Measurements from ENCODE around the gene ATL1.

The ATL1 gene
- total RNA-seq = 0.97 to 1.6 reads per million in 2 donors

DNA sequence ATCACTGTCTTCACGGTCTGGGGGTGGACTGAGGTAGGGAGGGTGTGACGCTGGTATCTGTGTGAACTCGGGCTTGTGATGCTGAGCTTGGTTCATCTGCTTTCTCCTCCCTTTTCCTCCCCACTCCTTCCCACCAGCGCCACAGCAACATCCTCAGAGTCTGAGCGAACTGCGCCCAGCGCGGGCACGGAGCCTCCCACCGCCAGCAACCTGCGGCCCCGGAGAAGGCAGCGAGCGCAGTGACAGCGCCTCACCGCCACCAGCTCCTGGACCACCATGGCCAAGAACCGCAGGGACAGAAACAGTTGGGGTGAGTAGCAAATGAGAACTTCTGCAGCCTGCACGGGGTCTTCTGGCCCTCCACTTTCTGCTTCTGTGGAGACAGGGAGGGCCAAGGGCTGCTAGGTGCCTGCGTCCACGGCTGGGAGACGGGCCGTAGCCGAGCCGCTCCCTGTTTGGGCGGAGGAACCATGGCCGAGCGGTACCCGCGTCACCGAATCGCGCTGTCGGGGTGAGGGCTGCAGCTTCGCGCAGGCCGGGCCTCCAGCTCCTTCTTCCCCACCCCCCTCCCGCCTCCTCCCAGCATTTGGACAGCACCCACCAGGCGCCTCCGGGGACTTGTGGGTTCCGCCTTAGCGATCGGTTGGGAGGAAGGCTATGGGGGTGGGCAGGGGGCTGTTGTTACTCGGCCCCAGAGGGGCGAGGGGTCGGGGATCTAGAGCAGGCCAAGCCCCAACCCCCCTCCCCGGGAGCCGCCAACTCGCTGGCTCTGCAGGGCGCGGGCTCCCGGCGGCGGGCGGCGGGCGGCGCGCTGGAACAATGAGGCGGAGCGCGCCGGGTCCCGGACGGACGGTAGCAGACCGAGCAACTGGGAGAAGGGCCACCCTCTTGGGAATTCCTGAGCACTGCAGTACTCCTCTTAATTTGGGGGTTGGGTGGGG is at the start of gene ATL1:
Gene ATL1, plus strand, starts transcription at position 156 of the 941 bp plus-strand sequence. Its CDS starts 121 bp downstream, at position 277.
- DNase-seq = peak; percentile 17

DNA sequence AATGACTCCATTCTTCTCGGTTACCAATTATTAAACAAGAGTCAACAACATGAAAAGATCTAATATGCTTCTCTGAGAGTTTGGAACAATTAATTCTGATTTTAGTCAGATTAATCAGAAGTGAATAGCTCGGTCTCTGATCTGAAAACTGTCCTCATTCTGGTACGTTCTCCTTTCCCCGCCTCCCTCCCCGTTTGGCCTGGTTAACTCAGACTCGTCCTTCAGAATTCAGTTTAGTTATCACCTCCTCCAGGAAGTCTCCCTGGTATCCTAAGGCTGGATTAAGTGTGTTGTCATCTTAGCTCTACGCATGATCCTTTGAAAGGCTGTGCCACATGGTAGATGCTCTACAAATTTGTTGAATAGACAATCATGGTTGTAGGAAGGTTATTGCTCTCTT is 49.8 kb upstream of the ATL1 start:
- no peak for DNase-seq

DNA sequence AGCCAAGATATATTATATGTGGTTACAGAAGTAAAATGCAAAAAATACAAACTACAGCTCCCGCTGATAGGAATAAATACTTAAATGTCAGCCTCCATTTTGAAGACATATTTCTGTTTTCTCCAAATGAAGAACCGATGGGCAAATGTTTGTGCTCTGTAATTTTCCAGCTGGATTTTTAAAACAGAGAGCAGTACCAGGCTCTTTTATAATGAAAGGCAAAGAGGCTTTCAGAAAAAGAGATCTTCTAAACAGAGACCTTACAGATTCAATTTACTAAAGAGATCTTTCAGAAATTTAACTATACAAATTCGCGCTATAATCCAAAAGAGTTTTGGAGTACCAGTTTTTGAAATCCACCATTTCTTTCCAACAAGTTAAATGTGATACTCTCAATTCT is 47.5 kb upstream of the ATL1 start:
- no peak for DNase-seq

DNA sequence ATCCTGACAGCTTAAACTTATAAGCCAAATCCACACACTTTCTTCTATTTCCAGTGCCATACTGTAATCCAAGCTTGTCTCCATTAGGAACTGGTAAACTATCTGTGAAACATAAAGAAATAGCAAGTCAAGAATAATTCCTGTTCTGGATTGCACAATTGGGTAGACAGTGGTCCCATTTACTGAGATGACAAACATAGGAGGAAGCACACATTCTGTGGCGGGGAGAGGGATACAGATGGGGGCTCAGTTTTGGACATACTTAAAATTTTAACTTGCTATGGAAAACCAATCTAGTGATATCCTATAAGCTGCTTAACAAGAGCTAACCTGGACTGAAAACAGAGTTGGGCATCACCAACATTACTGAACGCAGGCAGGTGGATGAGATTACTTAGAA is 43.9 kb upstream of the ATL1 start:
- DNase-seq = no peak

DNA sequence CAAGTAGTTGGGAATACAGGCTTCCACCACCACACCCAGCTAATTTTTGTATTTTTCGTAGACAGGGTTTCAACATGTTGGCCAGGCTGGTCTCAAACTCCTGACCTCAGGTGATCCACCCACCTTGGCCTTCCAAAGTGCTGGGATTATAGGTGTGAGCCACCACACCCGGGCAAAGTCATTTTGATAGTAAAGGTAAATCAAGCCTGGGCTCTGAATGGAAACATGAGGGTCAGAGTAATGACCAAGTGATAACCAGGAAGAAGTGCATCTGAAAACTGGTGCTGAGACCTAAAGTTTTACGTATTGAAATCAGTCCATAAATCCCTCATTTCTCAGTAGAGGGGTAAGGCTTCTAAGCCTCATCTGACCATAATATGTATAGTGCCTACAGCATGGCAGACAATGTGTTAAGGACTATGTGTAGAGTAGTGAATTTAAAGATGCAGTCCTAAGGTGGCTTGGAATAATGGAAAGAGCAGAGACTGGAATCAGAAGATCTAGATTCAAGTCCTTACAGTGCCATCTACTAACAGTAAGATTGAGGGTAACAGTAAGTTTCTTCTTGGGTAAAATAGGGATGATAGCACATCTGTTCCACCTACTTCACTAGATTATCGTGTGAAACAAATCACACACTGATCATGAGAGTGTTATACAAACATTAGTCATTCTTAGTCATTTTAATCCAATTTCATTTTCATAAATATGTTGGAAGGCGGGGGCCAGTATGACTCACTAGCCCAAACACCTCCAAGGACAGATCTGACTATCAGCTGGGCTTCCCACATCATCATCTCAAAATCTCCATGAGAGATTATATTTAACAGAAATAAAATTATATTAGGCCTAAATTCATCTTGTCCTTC is 38.8 kb upstream of the ATL1 start:
- DNase-seq = no peak

DNA sequence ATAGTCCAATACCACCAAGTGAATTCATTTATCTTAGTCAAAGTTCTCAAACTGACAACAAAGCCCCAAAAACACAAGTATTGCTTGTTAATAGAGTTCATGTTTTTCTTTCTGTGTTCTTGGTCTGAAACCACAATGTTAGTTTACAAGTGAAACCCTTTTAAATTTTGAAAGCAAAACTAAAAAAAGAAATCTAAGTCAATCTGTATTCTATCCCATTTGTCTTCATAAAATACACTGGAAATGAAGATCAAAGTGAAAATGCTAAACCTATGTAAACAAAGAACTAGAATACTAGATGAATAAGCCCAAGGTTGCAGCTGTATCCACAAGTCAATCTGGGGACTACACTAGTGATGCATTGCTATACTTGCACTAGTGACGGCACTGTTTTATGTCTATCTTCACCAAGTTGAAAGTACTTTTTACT is 38.0 kb upstream of the ATL1 start:
- DNase-seq = no peak

DNA sequence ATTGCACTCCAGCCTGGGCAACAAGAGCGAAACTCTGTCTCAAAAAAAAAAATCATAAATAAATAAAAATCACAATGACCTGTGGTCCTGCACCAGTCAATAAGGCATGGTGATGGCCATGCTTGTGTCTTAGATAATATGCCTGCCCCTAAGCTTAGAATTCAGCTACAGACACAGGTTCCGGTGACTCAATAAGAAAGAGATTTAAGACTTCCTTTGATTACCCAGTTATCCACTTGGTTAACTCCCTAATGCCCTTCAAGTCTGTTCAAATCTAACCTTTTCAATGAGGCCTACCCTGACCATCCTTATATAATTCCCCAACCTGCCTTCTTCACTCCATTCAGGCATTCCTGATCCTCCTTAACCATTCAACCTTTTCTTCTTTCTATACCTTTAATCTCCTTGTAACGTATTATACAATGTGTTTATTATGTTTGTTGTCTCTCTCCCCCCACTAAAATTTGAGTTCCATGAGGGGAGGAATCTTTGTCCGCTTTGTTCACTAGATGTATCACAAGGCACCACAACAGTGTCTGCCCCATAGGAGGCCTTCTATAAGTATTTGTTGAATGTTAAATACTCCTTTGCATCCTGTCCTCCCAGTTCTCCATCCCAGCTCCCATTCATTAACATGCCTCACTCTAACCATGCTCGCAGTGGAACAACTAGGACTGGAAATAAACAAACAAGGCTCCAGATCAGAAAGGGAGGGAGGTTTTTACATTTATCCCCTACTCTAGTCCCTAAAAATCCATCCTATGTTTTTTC is 36.5 kb upstream of the ATL1 start:
- DNase-seq = no peak

DNA sequence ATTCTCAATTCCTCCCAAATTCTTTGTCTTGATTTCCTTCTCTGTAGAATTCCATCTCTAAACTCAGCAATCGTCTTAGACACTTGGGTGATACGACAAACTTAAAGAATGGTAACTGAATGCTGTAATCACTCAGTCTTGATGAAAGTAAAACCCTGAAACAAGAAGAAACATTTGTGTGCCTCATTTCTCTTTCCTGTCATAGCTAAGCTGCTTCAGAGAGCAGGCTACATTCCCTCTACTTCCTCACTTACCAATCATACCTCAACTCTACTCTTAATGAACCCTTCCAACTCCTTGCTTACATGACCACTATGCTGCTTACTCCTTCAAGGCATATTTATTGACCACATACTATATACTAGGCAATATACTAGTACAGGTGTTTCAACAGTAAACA is 35.9 kb upstream of the ATL1 start:
- no peak for DNase-seq

DNA sequence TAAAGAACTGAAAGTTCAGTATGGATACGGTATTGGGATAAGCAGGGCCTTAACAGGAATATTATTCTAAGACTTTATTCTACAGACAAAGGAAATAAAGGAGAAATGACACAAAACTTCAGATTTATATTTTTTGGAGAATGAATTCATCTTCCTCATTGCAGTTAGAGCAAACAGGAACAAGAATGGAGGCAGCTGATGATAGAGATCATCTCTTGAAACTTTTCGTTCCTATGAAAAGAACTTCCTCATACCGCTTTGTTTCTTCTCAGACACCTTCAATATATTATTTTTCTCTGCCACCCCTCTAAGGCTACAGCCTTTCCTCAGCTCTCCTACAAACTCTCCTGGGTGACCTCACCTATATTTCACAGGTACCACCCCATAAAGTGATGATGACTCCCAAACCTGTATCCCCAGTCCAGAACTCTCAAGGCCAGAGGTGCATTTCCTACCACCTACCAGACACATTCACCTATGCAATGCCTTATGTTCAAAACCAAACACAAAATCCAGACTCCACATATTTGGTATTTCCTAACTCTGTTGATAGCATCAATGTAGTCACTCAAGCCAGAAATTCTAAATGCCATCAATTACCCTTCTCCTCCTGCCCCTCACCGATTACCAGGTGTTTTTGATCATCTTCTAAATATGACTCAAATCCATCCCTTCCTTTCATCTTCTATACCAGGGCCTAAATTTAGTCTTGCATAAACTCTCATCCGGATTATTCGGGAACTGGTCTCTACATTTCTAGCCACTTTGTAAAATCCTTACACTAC is 35.0 kb upstream of the ATL1 start:
- no peak for DNase-seq

DNA sequence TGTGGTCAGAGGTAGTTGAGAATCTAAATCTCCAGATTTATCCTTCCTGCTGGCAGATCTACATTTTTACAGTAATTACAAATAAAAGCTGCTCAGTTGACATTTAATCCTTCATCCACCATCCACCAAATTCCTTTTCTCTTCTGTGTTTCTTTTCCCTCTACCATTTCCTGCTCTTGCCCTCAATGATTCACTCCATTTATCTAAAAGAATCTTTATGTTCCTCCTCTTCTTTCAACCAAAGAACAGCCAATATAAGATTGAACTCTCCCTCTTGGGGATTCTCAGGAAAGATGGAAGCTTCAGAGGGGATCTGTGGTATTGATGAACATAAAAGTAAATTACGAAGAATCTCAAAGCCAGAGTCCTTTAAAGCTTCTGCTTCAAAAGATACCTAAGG is 31.9 kb upstream of the ATL1 start:
- no peak for DNase-seq

DNA sequence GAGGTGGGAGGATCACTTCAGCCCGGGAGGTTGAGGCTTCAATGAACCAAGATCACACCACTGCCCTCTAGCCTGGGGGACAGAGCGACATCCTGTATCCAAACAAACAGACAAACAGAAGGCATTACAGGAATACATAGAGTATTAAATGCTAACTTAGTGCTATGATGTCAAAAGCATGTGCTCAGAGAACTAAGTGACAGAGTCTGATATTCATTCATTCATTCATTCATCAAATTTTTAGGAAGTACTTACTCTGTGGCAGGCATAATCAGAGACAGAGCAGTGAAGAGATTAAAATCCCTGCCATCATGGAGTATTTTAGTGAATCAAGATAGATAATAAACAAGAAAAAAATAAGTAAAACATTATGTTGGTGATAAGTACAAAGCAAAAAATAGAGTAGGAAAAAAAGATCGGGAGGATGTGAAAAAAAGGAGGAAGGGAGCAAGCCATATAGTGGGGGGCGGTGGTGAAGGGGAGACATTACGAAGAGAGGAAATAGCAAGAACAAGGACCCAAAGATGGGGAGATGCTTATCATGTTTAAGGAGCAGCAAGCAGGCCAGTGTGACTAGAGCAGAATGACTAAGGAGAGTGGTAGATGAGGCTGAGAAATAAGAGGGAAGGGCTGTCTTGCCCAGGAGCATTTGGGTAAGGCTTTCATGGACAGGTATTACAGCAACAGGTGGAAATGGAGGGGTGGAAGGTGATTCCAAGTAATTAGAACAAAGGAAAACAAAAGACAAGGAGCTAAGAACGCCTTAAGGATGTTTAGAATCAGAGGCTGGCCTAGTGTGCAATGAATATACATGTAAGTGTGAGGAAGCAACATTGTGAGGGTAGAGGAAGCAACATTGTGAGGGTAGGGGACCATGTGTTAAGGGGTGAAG is 30.4 kb upstream of the ATL1 start:
- DNase-seq = no peak

DNA sequence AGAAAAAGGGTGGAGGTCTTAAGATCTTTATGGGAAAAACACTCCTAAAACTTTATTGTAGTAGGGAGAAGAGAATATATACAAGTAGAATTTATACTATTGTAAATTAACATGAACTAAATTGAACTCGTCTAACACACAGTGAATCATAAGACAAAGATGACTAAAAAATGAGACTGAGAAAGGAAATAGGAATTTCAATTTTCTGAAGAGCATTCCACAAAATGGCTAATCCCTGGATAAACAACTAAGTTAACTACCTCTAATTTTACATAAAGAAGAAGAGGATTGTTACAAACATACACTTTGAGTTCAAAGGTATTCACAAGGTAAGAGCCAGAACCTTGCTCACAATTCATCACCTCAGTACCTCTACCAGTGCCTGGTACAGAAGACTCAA is 29.6 kb upstream of the ATL1 start:
- DNase-seq = no peak

DNA sequence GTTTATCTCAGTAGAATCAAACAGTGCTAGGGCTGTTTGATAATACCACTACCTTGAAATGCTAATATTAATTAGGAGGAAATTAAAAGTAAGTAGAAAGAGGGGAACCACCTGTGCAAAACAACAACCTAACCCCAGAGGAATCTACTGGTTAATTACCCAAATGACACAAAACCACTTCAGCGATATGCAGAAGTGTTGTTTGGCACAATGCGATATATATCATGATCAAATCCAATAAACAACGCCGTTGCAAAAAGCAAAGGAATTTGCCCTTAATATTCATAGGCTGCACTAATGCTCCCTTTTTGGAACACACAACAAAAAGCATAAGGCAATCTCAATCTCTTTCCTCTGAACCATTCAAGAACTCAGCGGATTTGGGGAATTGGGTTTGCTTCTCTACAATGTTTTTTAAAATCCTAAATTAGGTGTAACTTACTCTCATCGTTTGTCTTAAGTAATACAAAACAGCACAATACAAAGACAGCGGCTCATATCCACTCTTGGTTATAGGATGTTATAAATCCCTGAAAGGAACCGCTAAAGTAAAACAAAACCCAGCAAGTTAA is 29.1 kb upstream of the ATL1 start:
- DNase-seq = no peak

DNA sequence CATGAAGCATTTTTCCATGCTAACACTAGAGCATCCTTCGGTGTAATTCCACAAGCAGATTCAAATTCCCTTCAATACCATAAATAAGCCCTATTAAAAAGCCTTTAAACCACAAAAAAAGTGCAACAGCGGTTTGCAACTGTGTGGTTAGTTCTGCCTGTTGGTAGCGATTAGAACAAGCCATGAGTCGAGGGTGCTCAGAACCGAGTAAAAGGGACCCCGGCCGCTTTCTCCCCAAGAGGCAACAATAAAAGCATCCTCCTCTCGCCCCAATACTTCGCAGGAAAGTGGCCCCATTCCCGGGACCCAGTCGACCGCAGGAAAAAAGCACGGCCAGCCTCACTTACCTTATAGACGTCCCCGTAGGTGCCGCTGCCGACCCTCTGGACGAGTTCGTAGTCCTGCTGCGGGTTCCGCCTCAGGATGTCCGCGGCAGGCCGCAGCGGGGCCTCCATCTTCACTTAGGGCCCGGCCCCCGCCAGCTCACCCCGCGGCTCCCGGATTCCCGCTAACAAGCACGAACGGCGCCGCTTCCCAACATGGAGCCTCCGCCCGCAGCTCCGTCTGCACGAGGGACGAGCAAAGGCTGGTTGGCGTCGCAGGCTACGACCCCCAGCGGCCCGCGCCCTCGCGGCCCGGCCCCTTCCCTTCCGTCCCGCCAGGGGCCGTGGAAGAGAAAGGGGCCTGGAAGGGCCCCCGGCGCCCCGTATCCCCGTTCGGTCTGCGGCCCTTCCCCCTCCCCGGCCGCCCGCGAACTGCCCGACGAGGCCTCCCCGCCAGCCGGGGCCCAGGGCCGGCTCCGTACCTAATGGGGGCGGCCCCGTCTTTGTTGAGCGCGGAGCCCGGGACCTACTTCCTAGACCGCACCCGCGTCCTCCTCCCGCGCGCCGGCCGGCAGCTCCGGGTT is 28.1 kb upstream of the ATL1 start:
- DNase-seq = peak; percentile 13

DNA sequence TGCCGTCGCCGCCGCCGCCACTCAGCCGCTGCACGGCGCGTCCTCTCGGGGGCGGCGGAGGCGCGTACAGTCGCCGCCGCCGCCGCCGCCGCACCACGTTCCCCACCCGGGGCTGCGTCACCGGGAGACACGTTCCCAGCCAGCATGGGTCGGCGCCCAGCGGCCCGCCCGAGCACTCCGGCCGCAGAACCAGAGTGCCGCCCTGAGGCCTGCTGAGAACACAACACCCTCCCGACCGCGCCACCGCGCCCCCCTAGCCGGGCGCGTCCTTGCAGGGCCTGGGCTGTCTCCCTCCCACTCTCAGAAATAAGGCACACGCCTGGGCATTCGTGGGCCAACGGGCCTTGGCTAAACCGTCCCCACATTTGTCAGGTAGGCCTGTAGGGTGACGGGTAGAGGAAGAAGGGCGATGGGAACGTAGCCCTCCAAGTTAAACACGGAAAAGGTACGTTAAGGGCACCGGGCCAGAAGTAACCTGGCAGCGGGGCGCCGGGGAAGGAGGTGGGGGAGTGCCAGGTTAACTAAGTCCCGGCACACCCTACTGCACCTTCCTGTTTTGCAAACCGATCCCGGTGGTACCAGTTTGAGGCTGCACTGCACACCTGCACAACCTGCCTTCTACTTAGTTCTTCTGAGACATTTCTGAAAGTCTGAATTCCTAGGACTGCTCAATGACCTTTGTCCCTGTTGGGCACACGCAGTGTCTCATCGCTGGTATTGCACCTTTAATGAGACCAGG is 27.3 kb upstream of the ATL1 start, which contains the start of gene MAP4K5:
Gene MAP4K5, minus strand, starts transcription at position 68 of the 739 bp plus-strand sequence. CDS start 520 bp downstream, outside the sequence.
- peak; percentile 78 for DNase-seq

DNA sequence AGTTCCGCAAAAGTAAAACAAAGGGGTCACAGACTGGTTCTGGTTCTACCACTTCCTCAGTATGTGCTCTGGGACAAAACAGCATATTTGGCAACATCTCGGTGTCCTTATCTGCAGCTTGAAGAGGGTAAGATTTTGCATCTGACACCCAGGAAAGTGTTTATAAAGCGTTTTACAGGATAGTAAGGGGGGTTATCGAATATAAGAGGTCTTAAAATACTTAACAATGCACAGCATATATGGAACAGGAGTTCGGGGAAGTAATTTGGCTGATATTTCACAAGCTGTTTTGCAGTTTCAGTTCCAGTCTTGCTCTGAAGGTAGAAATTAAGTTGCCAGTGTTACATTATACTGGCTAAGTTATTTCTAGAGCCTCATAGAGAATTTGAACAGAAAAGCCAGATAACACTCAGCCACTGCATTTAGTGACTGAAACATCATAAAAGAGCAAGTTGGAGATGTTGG is 26.7 kb upstream of the ATL1 start:
- DNase-seq = no peak

DNA sequence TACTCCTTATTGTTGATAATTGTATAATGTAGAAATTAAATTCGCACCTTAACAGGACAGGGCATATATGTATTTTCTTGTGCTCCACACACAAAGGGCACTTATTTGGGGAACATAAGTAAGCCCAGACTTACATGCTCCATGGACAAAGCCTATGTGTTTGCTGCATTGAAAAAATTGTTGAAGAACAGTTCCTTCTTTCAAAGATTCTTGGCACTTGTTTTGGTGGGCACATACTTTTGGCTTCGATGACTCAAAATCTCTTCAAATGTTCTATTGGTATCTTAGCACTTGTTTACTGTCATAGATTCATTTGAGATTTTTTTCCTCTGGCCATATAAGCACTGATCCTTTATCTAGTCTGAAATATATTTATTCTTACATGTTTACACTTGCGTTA is 26.1 kb upstream of the ATL1 start:
- no peak for DNase-seq

DNA sequence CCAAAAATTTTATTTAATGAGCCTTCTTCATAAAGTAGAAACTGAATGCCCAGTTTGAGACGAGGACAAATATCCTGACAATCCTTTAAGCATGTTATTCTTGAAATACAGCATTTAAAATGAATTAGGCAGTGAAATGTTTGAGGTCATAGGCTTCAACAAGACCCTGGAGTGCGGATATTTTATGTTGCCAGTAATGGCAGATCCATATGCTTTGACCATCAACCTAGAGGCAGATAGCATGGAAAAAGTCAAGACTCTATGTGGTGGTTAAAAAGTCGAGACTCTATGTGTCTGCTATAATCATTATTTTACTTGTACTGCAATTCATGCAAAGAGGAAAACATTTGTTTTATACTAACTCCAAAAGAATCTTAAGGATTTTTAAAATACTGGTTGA is 25.5 kb upstream of the ATL1 start:
- DNase-seq = no peak

All from T-helper 9 cell (primary cell).